Sigmoid colon (tissue), 7 donors: Measurements from ENCODE around the gene IFNAR2. TPM values are rescaled to one million over a fixed set of nuclear protein-coding genes. Genes with fewer than 3 reads are reported as not detected.
A peak's percentile ranks its signal among the peaks of the same experiment; 100 is the strongest.

Experiments used
- DNase-seq: peaks from one replicate; pipeline ENCODE4 v3.0.0-alpha.2; 2019
- H3K27ac ChIP-seq, 4 donors: fragments of 200-600 bp; sonication (generic); one replicate each; pipeline ENCODE4 v1.5.1; 2016 to 2019; ENCODE audit warnings: mild to moderate bottlenecking in 1 of 4
- H3K27me3 ChIP-seq, 3 donors: fragments of 200-600 bp; sonication (generic); one replicate each; pipeline ENCODE4 v1.5.1; 2019; ENCODE audit warnings: mild to moderate bottlenecking in 1 of 3
- H3K36me3 ChIP-seq, 4 donors: fragments of 200-600 bp; sonication (generic); one replicate each; pipeline ENCODE4 v1.5.1; 2016 to 2019
- H3K4me1 ChIP-seq, 4 donors: fragments of 200-600 bp; sonication (generic); one replicate each; pipeline ENCODE4 v1.5.1; 2017 to 2019
- H3K4me3 ChIP-seq, 4 donors: fragments of 200-600 bp; sonication (generic); one replicate each; pipeline ENCODE4 v1.5.1; 2017 to 2019; ENCODE audit warnings: mild to moderate bottlenecking in 2 of 4, moderate library complexity in 1 of 4
- H3K9me3 ChIP-seq, 4 donors: fragments of 200-600 bp in 3 of 4; sonication (generic) in 3 of 4; one replicate each; pipeline versions ENCODE4 v1.5.1 to v1.6.1; 2013 to 2019
- EP300 ChIP-seq, 4 donors: sonication (generic); formaldehyde crosslinking; IDR thresholded peaks; one replicate each; pipeline ENCODE4 v1.6.1; 2017; ENCODE audit warnings: antibody characterized with exemption in 4 of 4
- POLR2A ChIP-seq, 2 donors: fragments of 450-650 bp; IDR thresholded peaks; one replicate each; pipeline ENCODE4 v1.6.1; 2016; ENCODE audit warnings: antibody characterized with exemption in 2 of 2, mild to moderate bottlenecking in 2 of 2, moderate library complexity in 2 of 2
- POLR2AphosphoS5 ChIP-seq, 4 donors: sonication (generic); formaldehyde crosslinking; IDR thresholded peaks; one replicate each; pipeline ENCODE4 v1.6.1; 2017; ENCODE audit warnings: antibody characterized with exemption in 4 of 4
- WGBS, 2 donors: extraction: QIAGEN DNeasy Blood & Tissue Kit; methylation state at CpG; one replicate each; pipeline ENCODE4 v1.1.7; 2013; 5-methylcytosine and 5-hydroxymethylcytosine counted together
- intact Hi-C: fragments of 100-400 bp; cut with DNase I; formaldehyde crosslinking; loops from one replicate; pipeline ENCODE4 v1.15.1; 2023
- polyA plus RNA-seq, 3 donors: library from polyadenylated mRNA; stranded (reverse); fragments of 200-250 nt; gene quantifications; one replicate each; pipeline ENCODE4 v1.2.3, GENCODE V29; 2013
- total RNA-seq, 4 donors: library from RNA; depleted of rRNA; stranded (reverse); fragments of >200 nt; gene quantifications; one replicate each; pipeline ENCODE4 v1.1.0, GENCODE V29; 2016
- TF ChIP-seq, protein P1 (sequence below), 4 experiments: fragments of 450-650 bp in 3 of 4; fragments of 200-600 bp in 1 of 4; IDR thresholded peaks; one replicate each; pipeline ENCODE4 v1.5.1; 2016 to 2019; ENCODE audit warnings: antibody characterized with exemption in 4 of 4, mild to moderate bottlenecking in 3 of 4, moderate library complexity in 2 of 4
- donor health status: healthy with polysubstance abuse.
- donor health status: Bipolar disorder and iron deficiency.
- donor health status: healthy.

IFNAR2 gene
- total and polyA plus RNA-seq, 7 donors: 6.6 to 19.0 (median 11.1) TPM

DNA sequence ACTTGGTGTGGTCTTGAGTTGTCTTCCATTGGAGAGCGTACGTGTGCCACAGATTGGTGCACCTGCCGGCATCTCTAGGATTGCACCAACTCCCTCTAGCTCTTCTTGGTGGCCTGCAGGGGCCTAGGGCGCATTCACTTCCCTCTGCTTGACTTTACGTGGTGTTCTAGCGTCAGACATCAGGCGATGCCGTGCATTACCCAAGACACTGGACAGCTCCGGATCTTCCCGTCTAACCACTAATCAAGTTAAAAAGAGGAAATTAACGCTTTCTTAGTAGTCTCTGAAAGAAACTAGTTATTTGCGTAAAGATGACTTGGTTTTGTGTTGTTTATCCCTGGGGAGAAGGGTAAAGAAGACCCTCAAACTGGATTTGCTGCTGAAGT is 35.9 kb downstream of the IFNAR2 start:
- Histone ChIP-seq H3K36me3 (peaks cover 0 to 25% (median 9%) of the 10 kb centered on the region in 4 donors), H3K27ac (peak overlapping the region; percentile 80 to 88 (median 86)), H3K4me1 (peaks cover 0 to 18% (median 14%) of the 10 kb centered on the region in 4 donors), H3K4me3 (peak overlapping the region; percentile 76 to 90 (median 78)), H3K27me3 (no peaks in the 10 kb centered on the region), H3K9me3 (no peaks in the 10 kb centered on the region)
- intact Hi-C loops: loop anchor here (1.0 to 5.0 kb wide), 3 partner anchors 35 to 63 kb away; partner anchors contain the start of gene IFNAR1
- WGBS, 2 donors: 10 to 19% methylated on average over 12 of the region's 12 CpGs
- TF ChIP-seq EP300 (IDR thresholded peaks at IDR 0.05) (no peak), POLR2A (IDR thresholded peaks at IDR 0.05) (no peak), POLR2AphosphoS5 (IDR thresholded peaks at IDR 0.05) (peak in 1 of 4 donors; percentile 14)
- TF ChIP-seq, protein P1, sequence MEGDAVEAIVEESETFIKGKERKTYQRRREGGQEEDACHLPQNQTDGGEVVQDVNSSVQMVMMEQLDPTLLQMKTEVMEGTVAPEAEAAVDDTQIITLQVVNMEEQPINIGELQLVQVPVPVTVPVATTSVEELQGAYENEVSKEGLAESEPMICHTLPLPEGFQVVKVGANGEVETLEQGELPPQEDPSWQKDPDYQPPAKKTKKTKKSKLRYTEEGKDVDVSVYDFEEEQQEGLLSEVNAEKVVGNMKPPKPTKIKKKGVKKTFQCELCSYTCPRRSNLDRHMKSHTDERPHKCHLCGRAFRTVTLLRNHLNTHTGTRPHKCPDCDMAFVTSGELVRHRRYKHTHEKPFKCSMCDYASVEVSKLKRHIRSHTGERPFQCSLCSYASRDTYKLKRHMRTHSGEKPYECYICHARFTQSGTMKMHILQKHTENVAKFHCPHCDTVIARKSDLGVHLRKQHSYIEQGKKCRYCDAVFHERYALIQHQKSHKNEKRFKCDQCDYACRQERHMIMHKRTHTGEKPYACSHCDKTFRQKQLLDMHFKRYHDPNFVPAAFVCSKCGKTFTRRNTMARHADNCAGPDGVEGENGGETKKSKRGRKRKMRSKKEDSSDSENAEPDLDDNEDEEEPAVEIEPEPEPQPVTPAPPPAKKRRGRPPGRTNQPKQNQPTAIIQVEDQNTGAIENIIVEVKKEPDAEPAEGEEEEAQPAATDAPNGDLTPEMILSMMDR (IDR thresholded peaks at IDR 0.05): no peak
- peak; percentile 79 for DNase-seq

DNA sequence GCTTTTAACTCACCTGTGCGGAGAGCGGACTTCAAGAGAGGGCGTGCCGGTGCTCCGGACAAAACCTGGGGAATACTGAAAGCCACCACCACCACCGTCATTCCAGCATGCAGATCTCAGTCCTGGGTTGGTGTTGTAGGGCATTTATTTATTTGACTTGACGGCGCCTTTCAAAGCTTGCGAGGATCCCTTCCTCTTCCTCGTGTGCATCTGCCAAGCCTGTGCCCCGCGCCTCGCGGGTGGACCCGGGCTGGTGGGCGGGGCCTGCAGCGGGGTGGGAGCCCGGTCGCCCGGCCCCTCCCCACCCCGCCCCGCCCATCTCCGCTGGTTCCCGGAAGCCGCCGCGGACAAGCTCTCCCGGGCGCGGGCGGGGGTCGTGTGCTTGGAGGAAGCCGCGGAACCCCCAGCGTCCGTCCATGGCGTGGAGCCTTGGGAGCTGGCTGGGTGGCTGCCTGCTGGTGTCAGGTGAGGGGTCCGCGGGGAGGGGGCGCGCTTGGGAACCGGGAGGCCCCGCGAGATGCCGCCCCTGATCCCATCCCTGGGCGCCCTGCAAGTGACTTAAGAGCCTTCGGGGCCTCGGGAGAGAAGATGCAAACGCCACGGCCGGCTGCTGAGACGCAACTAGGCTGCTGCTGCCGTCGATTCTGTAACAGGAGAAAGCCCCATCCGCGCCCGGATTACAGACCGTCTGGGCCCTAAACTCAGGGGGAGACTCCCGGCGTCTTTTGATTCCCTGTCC is 36.5 kb downstream of the IFNAR2 start, which contains the start of gene IL10RB:
Gene IL10RB, plus strand, starts transcription at position 318 of the 739 bp plus-strand sequence. Its CDS starts 99 bp downstream, at position 417.
- 1% methylated on average over 60 of the region's 60 CpGs for WGBS, 2 donors
- Histone ChIP-seq H3K9me3 (no peaks in the 10 kb centered on the region), H3K36me3 (peaks cover 0 to 31% (median 9%) of the 10 kb centered on the region in 4 donors), H3K4me1 (peaks cover 0 to 18% (median 14%) of the 10 kb centered on the region in 4 donors), H3K27me3 (no peaks in the 10 kb centered on the region), H3K4me3 (peak within 1 kb of the TSS; percentile 76 to 90 (median 78)), H3K27ac (peak within 1 kb of the TSS; percentile 80 to 88 (median 86))
- peak; percentile 25 to 77 (median 65) for TF ChIP-seq POLR2AphosphoS5 (IDR thresholded peaks at IDR 0.05)
- TF ChIP-seq, protein P1 (IDR thresholded peaks at IDR 0.05): no peak
- peak; percentile 80 for DNase-seq
- intact Hi-C loops: loop anchor here (1.0 to 5.0 kb wide), 3 partner anchors 36 to 64 kb away; partner anchors contain the start of gene IFNAR1

- H3K27me3 ChIP-seq: no peaks in the 10 kb centered on the region
- TF ChIP-seq, protein P1 (IDR thresholded peaks at IDR 0.05): no peak
- no peak for TF ChIP-seq POLR2A (IDR thresholded peaks at IDR 0.05)
- 3 to 6% methylated on average over 8 of the region's 8 CpGs for WGBS, 2 donors
- peaks cover 0 to 18% (median 14%) of the 10 kb centered on the region in 4 donors for H3K4me1 ChIP-seq
- no peaks in the 10 kb centered on the region for H3K9me3 ChIP-seq
- intact Hi-C loops: loop anchor here (1.0 to 5.0 kb wide), 3 partner anchors 36 to 64 kb away; partner anchors contain the start of gene IFNAR1
- peak overlapping the region; percentile 80 to 88 (median 86) for H3K27ac ChIP-seq
- peak overlapping the region; percentile 76 to 90 (median 78) for H3K4me3 ChIP-seq
- no peak for DNase-seq
- H3K36me3 ChIP-seq: peaks cover 0 to 36% (median 9%) of the 10 kb centered on the region in 4 donors
Observed at GRCh38 chr21:33266789-33267135, 37.0 kb downstream of the IFNAR2 start.

DNA sequence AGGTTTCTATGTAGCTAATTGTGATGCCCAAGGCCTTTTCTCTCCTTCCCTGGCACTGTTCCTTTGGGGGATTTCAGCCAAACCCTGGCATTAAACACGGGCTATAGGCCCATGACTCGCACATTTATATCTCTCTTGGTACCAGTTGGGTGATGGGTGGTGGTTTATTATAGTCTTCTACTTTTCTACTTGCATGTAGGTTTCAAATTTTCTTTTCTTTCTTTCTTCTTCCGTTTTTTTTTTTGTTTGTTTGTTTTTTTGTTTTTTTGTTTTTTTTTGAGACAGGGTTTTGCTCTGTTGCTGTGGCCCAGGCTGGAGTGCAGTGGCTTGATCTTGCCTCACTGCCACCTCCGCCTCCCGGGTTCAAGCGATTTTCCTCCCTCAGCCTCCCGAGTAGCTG is 37.5 kb downstream of the IFNAR2 start:
- TF ChIP-seq POLR2AphosphoS5 (IDR thresholded peaks at IDR 0.05) (no peak), POLR2A (IDR thresholded peaks at IDR 0.05) (no peak), EP300 (IDR thresholded peaks at IDR 0.05) (no peak)
- TF ChIP-seq, protein P1 (IDR thresholded peaks at IDR 0.05): no peak
- no peak for DNase-seq
- Histone ChIP-seq H3K4me3 (peak overlapping the region; percentile 76 to 90 (median 78)), H3K4me1 (peaks cover 0 to 18% (median 14%) of the 10 kb centered on the region in 4 donors), H3K9me3 (no peaks in the 10 kb centered on the region), H3K36me3 (peaks cover 0 to 41% (median 9%) of the 10 kb centered on the region in 4 donors), H3K27me3 (no peaks in the 10 kb centered on the region), H3K27ac (peak overlapping the region; percentile 80 to 88 (median 86))
- 65 to 78% methylated on average over 7 of the region's 7 CpGs for WGBS, 2 donors
- intact Hi-C loops: loop anchor here (2.0 to 5.0 kb wide), 2 partner anchors 58 to 65 kb away; partner anchors contain the start of gene IFNAR1
